ENCODE data around the gene HCST.

GRCh38 chr19:35931874-35932202 lies 29.5 kb downstream of the HCST start:
- no peak for TF ChIP-seq CTCF (IDR thresholded peaks at IDR 0.05)
- TF ChIP-seq POLR2A (IDR thresholded peaks at IDR 0.05) = no peak
